Measurements from ENCODE around the gene ESR1.

Gene ESR1

GRCh38 chr6:151805286-151805840, 2.1 kb upstream of the ESR1 start:
- Histone ChIP-seq H3K27ac (ENCODE audit: low read depth, low read length) (no peak overlapping the region), H3K79me2 (ENCODE audit: control insufficient read depth, low read length) (no peaks in the 10 kb centered on the region), H4K20me1 (ENCODE audit: control insufficient read depth, insufficient read depth, low read depth, low read length) (no peaks in the 10 kb centered on the region), H3F3A (ENCODE audit: control insufficient read depth, insufficient read depth) (no peaks in the 10 kb centered on the region), H3K9me2 (replicated peaks; ENCODE audit: control insufficient read depth, low read length) (no peaks in the 10 kb centered on the region), H3K36me3 (ENCODE audit: control insufficient read depth, low read length) (no peaks in the 10 kb centered on the region), H3K4me3 (ENCODE audit: low read length) (no peak overlapping the region), H3K4me1 (ENCODE audit: control insufficient read depth, low read length) (no peaks in the 10 kb centered on the region), H3K9me3 (ENCODE audit: control insufficient read depth, insufficient read depth, low read length) (no peaks in the 10 kb centered on the region), H3K27me3 (ENCODE audit: control insufficient read depth, low read length) (no peaks in the 10 kb centered on the region), H3K4me2 (ENCODE audit: low read length) (no peak overlapping the region)
- TF ChIP-seq EZH2phosphoT487 (IDR thresholded peaks at IDR 0.05; ENCODE audit: borderline replicate concordance, low read length): no peak
- TF ChIP-seq CTCF (IDR thresholded peaks at IDR 0.05; ENCODE audit: low read depth, low read length, poor library complexity, severe bottlenecking): no peak

GRCh38 chr6:151806757-151807512, 547 bp upstream of the ESR1 start:
- no peaks in the 10 kb centered on the region for H3F3A ChIP-seq (ENCODE audit: control insufficient read depth, insufficient read depth)
- no peaks in the 10 kb centered on the region for H3K79me2 ChIP-seq (ENCODE audit: control insufficient read depth, low read length)
- no peaks in the 10 kb centered on the region for H3K9me3 ChIP-seq (ENCODE audit: control insufficient read depth, insufficient read depth, low read length)
- H3K36me3 ChIP-seq (ENCODE audit: control insufficient read depth, low read length): no peaks in the 10 kb centered on the region
- H3K9me2 ChIP-seq (replicated peaks; ENCODE audit: control insufficient read depth, low read length): no peaks in the 10 kb centered on the region
- H3K4me1 ChIP-seq (ENCODE audit: control insufficient read depth, low read length): no peaks in the 10 kb centered on the region
- no peak overlapping the region for H3K4me3 ChIP-seq (ENCODE audit: low read length)
- H4K20me1 ChIP-seq (ENCODE audit: control insufficient read depth, insufficient read depth, low read depth, low read length): no peaks in the 10 kb centered on the region
- H3K27me3 ChIP-seq (ENCODE audit: control insufficient read depth, low read length): no peaks in the 10 kb centered on the region
- no peak overlapping the region for H3K4me2 ChIP-seq (ENCODE audit: low read length)
- H3K27ac ChIP-seq (ENCODE audit: low read depth, low read length): no peak overlapping the region
- TF ChIP-seq CTCF (IDR thresholded peaks at IDR 0.05; ENCODE audit: low read depth, low read length, poor library complexity, severe bottlenecking): no peak
- no peak for TF ChIP-seq EZH2phosphoT487 (IDR thresholded peaks at IDR 0.05; ENCODE audit: borderline replicate concordance, low read length)

GRCh38 chr6:151808371-151809241, 1.1 kb downstream of the ESR1 start:
- no peak overlapping the region for H3K4me2 ChIP-seq (ENCODE audit: low read length)
- no peak overlapping the region for H3K4me3 ChIP-seq (ENCODE audit: low read length)
- no peaks in the 10 kb centered on the region for H3K36me3 ChIP-seq (ENCODE audit: control insufficient read depth, low read length)
- no peak for TF ChIP-seq EZH2phosphoT487 (IDR thresholded peaks at IDR 0.05; ENCODE audit: borderline replicate concordance, low read length)
- TF ChIP-seq CTCF (IDR thresholded peaks at IDR 0.05; ENCODE audit: low read depth, low read length, poor library complexity, severe bottlenecking): no peak
- H3F3A ChIP-seq (ENCODE audit: control insufficient read depth, insufficient read depth): no peaks in the 10 kb centered on the region
- H3K9me2 ChIP-seq (replicated peaks; ENCODE audit: control insufficient read depth, low read length): no peaks in the 10 kb centered on the region
- H3K79me2 ChIP-seq (ENCODE audit: control insufficient read depth, low read length): no peaks in the 10 kb centered on the region
- H3K27me3 ChIP-seq (ENCODE audit: control insufficient read depth, low read length): no peaks in the 10 kb centered on the region
- H3K27ac ChIP-seq (ENCODE audit: low read depth, low read length): no peak overlapping the region
- H4K20me1 ChIP-seq (ENCODE audit: control insufficient read depth, insufficient read depth, low read depth, low read length): no peaks in the 10 kb centered on the region
- H3K4me1 ChIP-seq (ENCODE audit: control insufficient read depth, low read length): no peaks in the 10 kb centered on the region
- no peaks in the 10 kb centered on the region for H3K9me3 ChIP-seq (ENCODE audit: control insufficient read depth, insufficient read depth, low read length)

Data from DOHH2 (cell line).